DOHH2 (cell line): Measurements from ENCODE around the gene CCN2.

Experiments used
- CTCF ChIP-seq: fragments of 200-600 bp; sonication (generic); IDR thresholded peaks from one replicate; pipeline ENCODE4 v1.5.1; 2014; ENCODE audit warnings: antibody characterized with exemption, mild to moderate bottlenecking, low read depth, low read length; ENCODE audit not compliant: poor library complexity, severe bottlenecking
- EZH2phosphoT487 ChIP-seq: fragments of 200-600 bp; sonication (generic); IDR thresholded peaks from 2 replicates; pipeline ENCODE4 v1.6.1; 2017; ENCODE audit warnings: borderline replicate concordance, mild to moderate bottlenecking, antibody characterized with exemption, low read length, moderate library complexity, mixed read lengths

- TF ChIP-seq CTCF = no peak
- TF ChIP-seq EZH2phosphoT487 = no peak
These were observed 47.2 kb upstream of the CCN2 start for GRCh38 chr6:131998255-131998982.
